ENCODE results near the gene RNU5B-1.

- TF ChIP-seq CTCF (IDR thresholded peaks at IDR 0.05) (no peak), POLR2A (IDR thresholded peaks at IDR 0.05) (no peak)
Measured at GRCh38 chr15:65285291-65286068, 19.0 kb upstream of the RNU5B-1 start.
